C4-2B (cell line): ENCODE results near the gene DGKE.

Experiments
- H3K27ac ChIP-seq: fragments of 450-650 bp; 2 replicates; pipeline ENCODE4 v1.5.1; 2017
- ZFX ChIP-seq: fragments of 450-650 bp; IDR thresholded peaks from 2 replicates; pipeline ENCODE4 v1.6.1; 2017
- TF ChIP-seq, protein P1 (sequence below): fragments of 450-650 bp; conservative IDR thresholded peaks from 2 replicates; pipeline ENCODE4 v1.5.1; 2017; ENCODE audit warnings: mild to moderate bottlenecking

DGKE gene

DNA sequence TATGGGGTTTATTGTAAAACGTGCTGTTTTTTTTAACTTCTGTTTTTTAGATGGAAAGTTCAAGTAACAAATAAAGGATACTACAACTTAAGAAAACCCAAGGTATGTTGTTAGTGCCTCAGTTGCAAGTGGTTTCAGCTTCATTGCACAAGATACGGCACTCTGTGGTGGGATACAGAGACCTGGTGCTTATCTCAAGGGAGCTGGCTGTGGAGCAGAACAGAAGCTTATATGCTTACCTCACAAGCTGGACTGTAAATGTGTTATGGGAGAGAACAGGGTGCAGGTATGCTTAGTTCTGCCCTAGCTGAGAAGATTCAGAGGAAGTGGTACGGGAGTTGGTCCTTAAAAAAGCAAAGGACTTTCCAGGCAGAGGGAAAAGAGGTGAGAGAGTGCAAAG lies 15.2 kb downstream of the DGKE start:
- no peak overlapping the region for H3K27ac ChIP-seq
- TF ChIP-seq, protein P1, sequence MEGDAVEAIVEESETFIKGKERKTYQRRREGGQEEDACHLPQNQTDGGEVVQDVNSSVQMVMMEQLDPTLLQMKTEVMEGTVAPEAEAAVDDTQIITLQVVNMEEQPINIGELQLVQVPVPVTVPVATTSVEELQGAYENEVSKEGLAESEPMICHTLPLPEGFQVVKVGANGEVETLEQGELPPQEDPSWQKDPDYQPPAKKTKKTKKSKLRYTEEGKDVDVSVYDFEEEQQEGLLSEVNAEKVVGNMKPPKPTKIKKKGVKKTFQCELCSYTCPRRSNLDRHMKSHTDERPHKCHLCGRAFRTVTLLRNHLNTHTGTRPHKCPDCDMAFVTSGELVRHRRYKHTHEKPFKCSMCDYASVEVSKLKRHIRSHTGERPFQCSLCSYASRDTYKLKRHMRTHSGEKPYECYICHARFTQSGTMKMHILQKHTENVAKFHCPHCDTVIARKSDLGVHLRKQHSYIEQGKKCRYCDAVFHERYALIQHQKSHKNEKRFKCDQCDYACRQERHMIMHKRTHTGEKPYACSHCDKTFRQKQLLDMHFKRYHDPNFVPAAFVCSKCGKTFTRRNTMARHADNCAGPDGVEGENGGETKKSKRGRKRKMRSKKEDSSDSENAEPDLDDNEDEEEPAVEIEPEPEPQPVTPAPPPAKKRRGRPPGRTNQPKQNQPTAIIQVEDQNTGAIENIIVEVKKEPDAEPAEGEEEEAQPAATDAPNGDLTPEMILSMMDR: no peak
- no peak for TF ChIP-seq ZFX

DNA sequence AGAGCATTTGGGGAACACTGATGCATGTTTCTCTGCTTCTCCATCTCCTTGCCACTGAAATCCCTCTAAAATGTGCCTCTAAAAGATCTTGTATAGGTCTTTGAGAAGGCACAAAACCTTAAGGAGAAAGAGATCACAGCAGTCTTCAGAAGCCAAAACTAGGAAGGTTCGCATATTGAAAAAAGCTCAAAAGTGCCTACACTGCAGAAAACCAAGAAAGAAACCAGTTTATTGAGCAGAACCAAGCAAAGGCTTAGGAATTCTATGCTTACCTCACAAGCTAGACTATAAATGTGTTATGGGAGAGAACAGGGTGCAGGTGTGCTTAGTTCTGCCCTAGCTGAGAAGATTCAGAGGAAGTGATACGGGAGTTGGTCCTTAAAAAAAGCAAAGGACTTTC lies 16.6 kb downstream of the DGKE start:
- no peak overlapping the region for H3K27ac ChIP-seq
- TF ChIP-seq, protein P1: no peak
- no peak for TF ChIP-seq ZFX

DNA sequence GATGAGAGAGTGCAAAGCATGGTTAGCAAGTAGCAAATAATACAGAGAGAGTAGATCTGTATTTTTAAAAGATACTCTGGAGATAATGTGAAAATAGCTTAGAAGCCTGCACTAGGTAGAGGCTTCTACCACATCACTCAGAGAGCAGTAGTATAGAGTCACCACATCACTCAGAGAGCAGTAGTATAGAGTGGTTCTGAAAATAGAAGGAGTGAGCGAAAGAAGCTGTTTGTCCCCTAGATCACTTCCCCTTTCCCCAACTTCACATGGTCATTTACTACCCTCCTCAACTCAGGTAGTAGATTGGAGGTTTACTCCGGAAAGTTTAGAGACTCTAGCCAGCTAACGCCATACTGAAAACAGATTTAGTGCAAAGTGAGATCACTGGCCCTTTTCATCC lies 17.1 kb downstream of the DGKE start:
- TF ChIP-seq, protein P1: no peak
- TF ChIP-seq ZFX: no peak
- no peak overlapping the region for H3K27ac ChIP-seq

DNA sequence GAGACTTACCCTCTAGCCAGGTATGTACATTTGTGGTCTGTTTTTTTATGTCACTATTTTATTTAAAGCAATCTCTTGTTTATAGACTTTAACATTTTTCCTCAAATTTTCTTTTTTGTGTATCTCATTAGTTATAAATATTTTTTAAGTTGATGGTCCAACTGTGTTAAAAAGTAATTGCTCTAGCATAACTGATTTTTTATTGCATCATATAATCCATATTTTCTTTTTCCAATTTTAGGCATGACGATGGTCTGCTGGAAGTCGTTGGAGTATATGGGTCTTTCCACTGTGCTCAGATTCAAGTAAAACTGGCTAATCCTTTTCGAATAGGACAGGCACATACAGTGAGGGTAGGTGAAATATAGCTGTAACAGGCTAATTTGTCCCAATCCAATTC lies 27.9 kb downstream of the DGKE start:
- TF ChIP-seq, protein P1: no peak
- TF ChIP-seq ZFX: no peak
- no peak overlapping the region for H3K27ac ChIP-seq

DNA sequence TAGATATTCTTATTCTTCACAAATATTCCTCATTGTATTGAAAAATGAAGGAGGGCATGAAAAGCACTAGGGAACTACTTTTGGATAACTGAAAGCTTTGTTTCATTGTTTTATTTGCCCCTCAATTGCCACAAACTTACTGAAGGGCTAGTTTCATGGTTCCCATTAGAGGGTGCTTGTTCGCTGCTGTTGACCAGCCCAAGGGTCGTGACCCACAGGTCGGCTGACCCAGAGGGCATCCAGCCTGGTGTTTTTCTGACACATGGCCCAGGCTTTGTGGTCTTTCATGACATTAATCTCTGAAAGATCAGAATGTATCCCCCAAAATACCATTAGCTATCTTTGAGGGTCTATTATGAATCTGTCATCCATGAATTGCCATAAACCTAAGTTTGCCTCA lies 30.0 kb downstream of the DGKE start:
- no peak overlapping the region for H3K27ac ChIP-seq
- TF ChIP-seq, protein P1: no peak
- TF ChIP-seq ZFX: no peak

DNA sequence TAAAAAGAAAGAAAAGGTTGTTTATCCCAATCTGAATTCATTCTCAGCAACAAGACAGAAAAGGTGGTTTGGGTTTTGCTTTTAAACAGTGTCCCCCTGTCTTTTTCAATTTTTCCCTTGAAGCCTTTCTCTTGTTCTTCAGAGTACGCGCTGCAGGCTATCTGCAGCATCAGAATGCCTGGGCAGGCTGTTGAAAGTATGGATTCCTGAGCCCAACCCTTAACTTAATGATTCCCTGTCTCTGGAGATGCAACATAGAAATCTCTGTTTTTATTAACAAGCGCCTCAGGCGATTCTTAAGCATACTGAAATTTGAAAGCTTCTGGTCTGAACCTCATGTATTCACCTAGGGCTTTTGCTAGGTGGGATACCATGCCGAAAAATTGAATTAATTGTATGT lies 32.1 kb downstream of the DGKE start:
- TF ChIP-seq ZFX: no peak
- TF ChIP-seq, protein P1: no peak
- H3K27ac ChIP-seq: no peak overlapping the region

DNA sequence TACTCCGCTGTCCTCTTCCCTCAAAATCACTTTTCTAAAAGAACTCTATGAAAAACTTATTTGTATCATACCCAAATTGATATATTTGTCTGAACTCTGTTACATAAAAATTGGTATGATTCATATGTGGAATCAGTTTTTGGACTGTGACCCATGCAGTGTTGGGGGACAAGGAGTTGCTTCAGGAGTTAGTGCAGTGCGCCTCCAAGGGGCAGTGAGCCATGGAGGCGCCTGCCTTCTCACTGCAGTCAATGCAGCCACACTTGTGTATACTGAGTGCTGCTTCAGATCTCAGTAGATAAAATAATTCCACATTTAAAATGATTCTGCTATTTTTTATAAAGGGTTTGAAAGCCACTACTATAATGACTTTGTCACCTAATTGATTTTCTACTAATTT lies 32.5 kb downstream of the DGKE start:
- TF ChIP-seq, protein P1: peak; percentile 10; the same call in 1 of the 2 replicates
- no peak for TF ChIP-seq ZFX

More for the DNA sequence above, 32.5 kb downstream of the DGKE start:
- H3K27ac ChIP-seq: no peak overlapping the region
